ENCODE measurements around the gene LARGE1.

DNA sequence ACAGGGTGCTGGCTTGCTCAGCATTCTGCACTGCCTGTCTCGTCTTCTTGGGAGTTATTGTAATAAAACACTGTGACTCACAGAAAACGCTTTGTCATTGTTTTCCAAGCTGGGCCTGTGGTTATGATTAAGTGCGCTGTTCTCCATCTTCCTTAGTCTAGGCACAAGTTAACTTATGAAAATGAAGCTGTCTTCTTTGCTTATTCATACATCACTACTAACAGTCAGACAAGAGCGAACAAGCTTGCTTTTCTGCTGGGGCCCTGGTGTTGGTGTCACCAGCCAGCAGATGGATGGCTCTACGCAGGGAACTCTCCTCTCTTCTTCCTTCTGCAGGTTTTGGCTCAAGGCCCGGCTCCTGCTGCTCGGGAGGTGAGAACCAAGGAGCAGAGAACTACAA lies 482.0 kb downstream of the LARGE1 start:
- TF ChIP-seq, protein P1, sequence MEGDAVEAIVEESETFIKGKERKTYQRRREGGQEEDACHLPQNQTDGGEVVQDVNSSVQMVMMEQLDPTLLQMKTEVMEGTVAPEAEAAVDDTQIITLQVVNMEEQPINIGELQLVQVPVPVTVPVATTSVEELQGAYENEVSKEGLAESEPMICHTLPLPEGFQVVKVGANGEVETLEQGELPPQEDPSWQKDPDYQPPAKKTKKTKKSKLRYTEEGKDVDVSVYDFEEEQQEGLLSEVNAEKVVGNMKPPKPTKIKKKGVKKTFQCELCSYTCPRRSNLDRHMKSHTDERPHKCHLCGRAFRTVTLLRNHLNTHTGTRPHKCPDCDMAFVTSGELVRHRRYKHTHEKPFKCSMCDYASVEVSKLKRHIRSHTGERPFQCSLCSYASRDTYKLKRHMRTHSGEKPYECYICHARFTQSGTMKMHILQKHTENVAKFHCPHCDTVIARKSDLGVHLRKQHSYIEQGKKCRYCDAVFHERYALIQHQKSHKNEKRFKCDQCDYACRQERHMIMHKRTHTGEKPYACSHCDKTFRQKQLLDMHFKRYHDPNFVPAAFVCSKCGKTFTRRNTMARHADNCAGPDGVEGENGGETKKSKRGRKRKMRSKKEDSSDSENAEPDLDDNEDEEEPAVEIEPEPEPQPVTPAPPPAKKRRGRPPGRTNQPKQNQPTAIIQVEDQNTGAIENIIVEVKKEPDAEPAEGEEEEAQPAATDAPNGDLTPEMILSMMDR (IDR thresholded peaks at IDR 0.05): no peak
- no peak for TF ChIP-seq POLR2A (IDR thresholded peaks at IDR 0.05)

All from Peyer's patch (tissue), 4 donors.